NCI-H526 treated with DMSO at 0.1 percent for 48 hours (cell line): ENCODE measurements around the gene PPFIBP1.
"Not testable (repeated sequence)": the region's sequence is repeated elsewhere in the genome, so short reads cannot be mapped to it uniquely, and the experiment has no call there.

Source experiments
- DNase-seq: peaks from one replicate; lab custom pipeline; 2025; lab: John Stamatoyannopoulos, UW

Gene PPFIBP1

DNA sequence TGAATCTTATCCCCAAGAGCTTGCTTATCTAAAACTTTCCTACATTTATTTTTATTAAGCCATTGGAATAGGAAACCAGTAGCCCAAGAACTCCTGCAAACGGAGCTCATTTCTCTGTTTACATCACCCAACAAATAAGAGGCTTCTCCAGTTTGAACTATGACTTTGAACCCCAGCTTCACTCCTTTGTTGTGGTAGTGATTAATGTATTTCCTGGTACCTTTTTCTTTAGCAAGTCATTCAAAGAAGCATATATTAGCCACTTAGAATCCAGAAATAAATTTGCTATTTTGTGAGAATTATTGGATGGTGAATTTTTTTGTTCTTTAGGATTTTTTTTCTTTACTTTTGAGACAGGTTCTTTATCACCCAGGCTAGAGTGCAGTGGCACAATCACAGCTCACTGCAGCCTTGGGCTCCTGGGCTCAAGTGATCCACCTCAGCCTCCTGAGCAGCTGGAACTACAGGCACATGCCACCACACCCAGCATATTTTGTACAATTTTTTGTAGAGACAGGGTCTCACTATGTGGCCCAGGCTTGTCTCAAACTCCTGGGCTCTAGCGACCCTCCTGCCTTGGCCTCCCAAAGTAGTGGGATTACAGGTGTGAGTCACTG, 104.0 kb downstream of the PPFIBP1 start:
- DNase-seq = not testable (repeated sequence)

- DNase-seq = not testable (repeated sequence)
These were observed 106.2 kb downstream of the PPFIBP1 start for GRCh38 chr12:27630219-27630618.

GRCh38 chr12:27631365-27631764, 107.4 kb downstream of the PPFIBP1 start:
- DNase-seq = no peak

DNA sequence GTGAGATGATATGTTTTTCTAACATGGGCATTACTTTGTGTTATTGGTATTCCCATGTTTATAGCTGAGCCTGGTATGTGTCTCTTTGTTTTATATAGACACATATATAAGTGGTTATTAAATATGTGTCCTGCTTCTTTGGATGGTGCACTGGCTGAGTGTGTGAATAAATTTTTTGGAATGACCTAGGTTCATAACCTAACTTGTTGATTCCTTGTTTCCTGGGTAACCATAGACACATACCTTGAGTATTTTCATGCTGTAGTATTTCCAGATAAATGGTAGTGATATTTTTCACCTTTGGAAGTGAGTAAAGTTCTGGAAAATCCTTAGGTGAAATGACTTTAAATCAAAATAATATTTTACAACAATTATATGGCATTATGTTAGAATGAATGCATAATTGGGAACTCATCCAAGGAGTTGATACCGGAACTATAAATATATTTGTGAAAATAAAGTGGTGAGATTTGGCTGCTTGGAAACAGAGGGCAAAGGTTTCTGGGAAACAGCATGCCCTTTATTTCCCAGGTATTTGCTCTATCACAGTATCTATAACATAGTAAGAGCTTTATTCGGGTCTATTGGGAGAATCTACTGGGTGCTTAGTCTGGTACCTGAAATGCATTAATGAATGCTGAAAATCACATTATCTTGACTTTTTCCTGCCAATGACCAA, 107.9 kb downstream of the PPFIBP1 start:
- DNase-seq = no peak

GRCh38 chr12:27635349-27635972, 111.5 kb downstream of the PPFIBP1 start:
- DNase-seq = peak; percentile 10

DNA sequence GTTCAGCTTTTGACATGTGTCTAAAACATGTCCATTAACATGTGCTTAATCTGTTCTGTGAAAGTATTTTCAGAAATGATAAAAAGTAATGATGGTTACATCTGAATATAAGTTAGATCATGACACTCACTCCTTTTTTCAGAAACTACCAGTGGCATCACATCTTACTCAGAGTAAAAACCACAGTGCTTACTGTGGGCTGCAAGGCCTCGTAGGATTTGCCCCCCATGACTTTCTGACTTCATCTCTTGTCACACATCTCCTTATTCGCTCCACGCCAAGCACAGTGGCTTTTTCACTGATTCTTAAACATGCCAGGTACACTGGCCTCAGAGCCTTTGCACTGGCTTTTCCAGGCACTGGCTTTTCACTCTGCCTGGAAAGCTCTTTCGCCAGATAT, 112.6 kb downstream of the PPFIBP1 start:
- not testable (repeated sequence) for DNase-seq

- no peak for DNase-seq
These were observed 113.5 kb downstream of the PPFIBP1 start for GRCh38 chr12:27637524-27637923.

GRCh38 chr12:27639265-27639664, 115.3 kb downstream of the PPFIBP1 start:
- no peak for DNase-seq

DNA sequence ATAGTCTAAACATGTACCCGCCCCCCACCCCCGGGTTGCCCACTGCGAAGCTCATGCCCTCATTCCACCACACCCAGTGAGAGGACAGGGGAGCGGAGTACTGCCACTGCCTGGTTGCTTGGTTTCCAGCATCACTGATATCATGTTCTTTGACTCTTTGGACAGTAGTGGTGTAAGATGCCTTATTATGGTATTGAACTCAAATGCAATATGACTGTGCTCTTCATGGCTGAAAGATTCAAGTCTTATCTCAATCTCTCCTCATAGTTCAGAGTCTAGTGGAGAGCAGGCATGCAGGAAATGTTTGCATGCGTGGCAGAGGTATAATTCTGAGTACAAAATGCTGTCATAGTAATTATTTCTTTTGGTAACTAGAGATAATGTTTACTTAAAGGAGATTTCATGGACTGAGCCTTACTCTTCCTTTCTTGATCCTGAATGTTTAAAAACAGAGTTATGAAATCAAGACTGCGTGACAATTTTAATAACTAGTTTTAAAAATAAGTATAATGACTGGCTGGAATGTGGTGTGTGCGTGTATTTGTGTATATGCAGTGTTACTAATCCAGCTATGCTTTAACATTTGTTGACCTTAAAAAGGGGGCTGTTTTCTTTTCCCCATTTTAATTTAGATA, 116.7 kb downstream of the PPFIBP1 start:
- not testable (repeated sequence) for DNase-seq

GRCh38 chr12:27642361-27642760, 118.4 kb downstream of the PPFIBP1 start:
- not testable (repeated sequence) for DNase-seq

DNA sequence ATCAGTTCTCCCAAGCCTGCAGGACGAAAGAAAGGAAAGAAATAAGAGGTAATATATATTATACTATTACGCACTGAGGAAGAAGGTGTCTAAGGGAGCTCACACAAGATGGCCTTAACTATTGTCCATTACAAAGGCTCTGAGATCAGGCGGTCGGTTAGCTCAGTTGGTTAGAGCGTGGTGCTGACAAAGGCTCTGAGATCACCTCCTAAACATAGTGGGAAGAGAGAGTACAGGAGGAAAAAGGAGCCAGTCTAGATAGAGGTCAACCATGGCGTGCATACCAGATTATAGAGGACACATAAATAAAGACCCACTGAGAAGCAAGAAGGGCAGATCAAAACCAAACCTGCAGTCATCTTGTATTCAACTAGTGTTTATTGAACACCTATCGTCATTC, 118.9 kb downstream of the PPFIBP1 start:
- DNase-seq = not testable (repeated sequence)

DNA sequence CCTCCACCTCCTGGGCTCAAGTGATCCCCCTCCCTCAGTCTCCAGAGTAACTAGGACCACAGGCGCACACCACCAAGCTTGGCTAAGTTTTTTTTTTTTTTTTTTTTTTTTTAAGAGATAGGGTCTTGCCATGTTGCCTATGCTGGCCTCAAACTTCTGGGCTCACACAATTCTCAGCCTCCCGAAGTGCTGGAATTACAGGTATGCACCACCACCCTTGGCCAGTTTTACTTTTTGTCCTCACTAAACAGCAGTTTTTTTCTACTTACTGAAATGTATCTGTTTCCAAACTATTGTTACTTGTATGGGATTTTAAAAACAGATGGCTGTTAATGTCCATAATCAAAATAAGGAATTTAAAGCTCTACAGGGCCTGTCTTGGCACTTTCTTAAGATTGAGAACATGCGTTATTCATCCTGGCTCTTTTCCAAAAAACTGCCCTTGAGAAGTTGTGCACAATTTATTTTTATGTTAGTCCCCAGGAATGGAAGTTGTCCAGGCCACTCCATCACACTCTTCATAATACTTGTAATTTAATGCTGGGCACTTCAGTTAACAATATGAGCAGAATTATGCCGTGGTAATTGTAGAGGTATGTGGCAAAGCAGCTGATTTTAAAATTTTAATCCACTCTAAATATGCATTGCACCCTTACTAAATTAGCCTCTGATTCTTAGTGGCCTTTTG, 120.3 kb downstream of the PPFIBP1 start:
- no peak for DNase-seq

DNA sequence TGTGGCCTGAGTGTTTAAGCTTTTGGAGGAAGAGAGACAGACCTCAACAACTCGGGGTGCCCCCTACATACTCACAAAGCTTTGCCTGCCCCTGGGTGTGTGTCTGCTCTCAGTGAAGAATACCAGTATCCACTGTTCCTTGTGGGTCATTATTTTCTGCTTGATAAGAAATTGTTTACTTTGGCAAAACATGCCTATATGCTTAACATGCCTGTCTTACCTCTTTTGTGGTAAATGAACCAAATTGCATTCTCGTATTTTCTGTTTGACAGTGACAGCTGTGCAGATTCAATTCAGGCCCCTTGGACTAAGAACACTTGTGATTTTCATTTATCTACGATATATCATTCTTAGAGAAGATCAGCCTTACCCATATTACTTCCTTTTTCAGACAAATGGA, 121.7 kb downstream of the PPFIBP1 start:
- DNase-seq = no peak

DNA sequence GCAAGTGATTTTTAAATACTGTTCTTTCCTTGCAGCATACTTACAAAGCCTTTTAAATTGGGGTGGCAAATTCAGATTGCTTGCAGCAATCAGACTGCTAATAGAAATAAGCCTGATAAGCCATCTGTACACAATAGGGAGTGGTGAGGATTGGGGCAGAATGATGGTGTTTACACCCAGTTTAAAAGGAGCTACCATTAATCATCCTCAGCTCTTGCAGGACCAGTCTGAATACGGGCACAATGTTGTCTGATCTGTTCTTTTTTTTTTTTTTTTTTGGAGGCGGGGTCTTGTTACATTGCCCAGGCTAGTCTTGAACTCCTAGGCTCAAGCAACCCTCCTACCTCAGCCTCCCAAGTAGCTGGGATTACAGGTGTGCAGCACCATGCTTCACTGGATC, 122.1 kb downstream of the PPFIBP1 start:
- DNase-seq = no peak

- no peak for DNase-seq
These were observed 126.0 kb downstream of the PPFIBP1 start for GRCh38 chr12:27650011-27650410.

- no peak for DNase-seq
These were observed 127.2 kb downstream of the PPFIBP1 start for GRCh38 chr12:27651201-27651600.

DNA sequence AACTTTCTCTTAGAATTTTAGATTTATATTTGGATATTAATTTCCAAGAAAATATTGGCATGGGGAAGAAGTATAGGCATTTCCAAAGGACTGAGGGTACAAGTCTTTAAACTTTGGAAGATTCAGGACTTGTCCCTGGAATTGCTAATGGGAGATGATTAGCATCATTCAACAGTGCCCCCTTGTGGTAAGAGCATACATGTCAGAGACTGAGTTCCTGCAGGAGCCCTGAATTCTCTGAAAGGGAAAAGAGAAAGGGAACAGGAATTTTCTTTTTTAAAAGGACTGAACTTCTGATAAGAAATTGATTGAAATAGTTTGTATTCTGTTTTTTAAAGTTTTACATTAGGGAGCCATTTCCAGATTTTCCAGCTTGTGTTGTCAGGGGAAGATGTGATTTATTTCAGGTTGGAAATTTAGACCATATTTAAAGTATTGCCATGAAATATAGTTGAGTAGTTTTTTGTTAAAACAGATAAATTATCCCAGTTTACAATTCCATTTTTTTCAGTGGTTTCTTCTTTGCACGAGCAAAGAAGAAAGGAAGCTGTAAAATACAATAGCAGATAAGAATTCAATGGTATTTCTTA, 128.3 kb downstream of the PPFIBP1 start:
- peak; percentile 55 for DNase-seq

GRCh38 chr12:27653661-27654060, 129.7 kb downstream of the PPFIBP1 start:
- no peak for DNase-seq

DNA sequence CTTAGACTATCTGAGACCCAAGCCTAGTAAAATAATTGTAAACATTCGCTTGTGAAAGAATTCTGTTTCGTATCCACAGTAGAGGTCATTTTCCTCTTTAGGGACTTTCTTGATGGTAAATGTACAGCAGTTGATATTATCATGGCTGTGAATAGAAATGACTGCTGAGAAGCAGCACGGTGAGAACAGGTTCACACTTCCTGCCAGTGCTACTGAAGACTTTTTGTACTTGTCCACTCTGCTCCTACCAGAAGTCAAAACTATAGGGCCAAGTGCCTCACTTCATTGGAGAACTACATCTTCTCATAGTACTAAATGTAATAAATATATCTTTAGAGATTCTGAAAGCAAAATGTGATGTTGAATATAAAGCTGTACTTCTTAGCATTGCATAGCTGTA, 131.5 kb downstream of the PPFIBP1 start:
- not testable (repeated sequence) for DNase-seq

- DNase-seq = no peak
These were observed 133.3 kb downstream of the PPFIBP1 start for GRCh38 chr12:27657296-27657695.

DNA sequence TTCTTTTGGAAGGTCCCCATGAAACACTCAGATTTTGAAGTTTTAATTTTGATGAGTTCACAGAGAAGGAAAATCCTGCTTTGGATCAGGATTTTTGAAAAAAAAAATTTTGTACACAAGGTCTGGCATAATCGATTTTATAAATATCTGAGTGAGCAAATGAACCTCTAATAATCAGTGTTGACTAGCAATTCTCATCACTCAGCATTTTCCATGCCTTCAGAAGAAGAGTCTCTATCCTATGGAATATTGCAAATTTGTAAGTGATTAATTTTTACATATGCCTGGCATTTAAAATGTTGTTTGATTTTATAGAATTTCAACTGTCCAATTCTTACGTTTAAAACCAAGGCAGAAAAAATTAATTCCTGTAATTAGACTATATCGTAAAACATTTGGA, 141.7 kb downstream of the PPFIBP1 start:
- no peak for DNase-seq

DNA sequence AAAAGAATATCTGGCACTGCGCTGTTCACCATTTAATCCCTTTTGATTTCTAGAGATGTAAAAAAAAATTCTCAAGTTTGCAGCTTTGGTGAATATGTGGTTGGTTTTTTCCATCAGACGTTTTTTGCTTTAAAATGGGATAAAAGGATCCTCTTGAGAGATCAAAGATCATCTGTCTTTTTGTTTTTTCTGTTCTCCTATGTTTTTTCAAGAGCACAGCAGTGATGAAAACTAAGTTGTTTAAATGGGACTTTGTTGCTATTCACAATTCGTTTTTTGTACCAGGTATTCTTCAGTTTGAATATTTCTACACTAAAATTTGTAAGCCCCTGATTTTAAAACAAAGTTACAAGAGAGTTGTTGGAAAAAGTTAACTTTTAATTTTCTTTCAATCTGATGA, 142.5 kb downstream of the PPFIBP1 start:
- no peak for DNase-seq
